ENCODE measurements around the gene AGMO.

GRCh38 chr7:15571301-15571878, 9.6 kb upstream of the AGMO start:
- TF ChIP-seq CTCF (IDR thresholded peaks at IDR 0.05; ENCODE audit: poor library complexity, severe bottlenecking) (no peak), POLR2AphosphoS5 (IDR thresholded peaks at IDR 0.05) (no peak), RAD21 (conservative IDR thresholded peaks at IDR 0.05) (no peak), EZH2 (IDR thresholded peaks at IDR 0.05; ENCODE audit: borderline replicate concordance, insufficient read depth, low read length, poor library complexity, severe bottlenecking) (no peak), MXI1 (conservative IDR thresholded peaks at IDR 0.05; ENCODE audit: poor library complexity, severe bottlenecking) (no peak), SMC3 (conservative IDR thresholded peaks at IDR 0.05; ENCODE audit: poor library complexity) (no peak), TAF1 (IDR thresholded peaks at IDR 0.05; ENCODE audit: low read depth) (no peak), REST (IDR thresholded peaks at IDR 0.05; ENCODE audit: borderline replicate concordance) (no peak)

Measured in neural cell (in vitro differentiated cells).